Fibroblast of pulmonary artery (primary cell): ENCODE measurements around the gene RSRC1.

Source experiments
- DNase-seq: peaks from one replicate; pipeline ENCODE4 v3.0.0-alpha.2; 2010; ENCODE audit warnings: low read depth
- H3K4me3 ChIP-seq: replicated peaks from 2 replicates; pipeline ENCODE4 v1.5.1; 2011; ENCODE audit warnings: low read depth, mild to moderate bottlenecking, control low read depth, low read length, moderate library complexity
- TF ChIP-seq, protein P1 (sequence below): IDR thresholded peaks from 2 replicates; pipeline ENCODE4 v1.5.1; 2011; ENCODE audit warnings: mild to moderate bottlenecking, control low read depth, low read length, inconsistent platforms; ENCODE audit errors: missing control alignments

Gene RSRC1

DNA sequence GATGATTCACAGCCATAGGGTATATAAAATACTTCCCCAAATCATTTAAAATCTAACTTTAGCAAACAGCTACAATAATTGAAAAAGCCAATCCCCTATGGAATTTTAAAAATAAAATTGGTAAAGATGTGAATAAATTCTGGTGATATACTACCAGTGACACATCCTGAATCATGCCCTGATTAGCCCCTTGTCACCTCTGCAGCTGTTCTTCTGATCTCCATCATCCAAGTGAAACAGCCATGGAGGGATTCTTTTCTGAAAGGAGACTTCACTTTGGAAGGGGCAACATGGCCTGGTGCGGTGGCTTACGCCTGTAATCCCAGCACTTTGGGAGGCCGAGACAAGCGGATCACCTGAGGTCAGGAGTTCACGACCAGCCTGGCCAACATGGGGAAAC is 345.5 kb downstream of the RSRC1 start:
- TF ChIP-seq, protein P1, sequence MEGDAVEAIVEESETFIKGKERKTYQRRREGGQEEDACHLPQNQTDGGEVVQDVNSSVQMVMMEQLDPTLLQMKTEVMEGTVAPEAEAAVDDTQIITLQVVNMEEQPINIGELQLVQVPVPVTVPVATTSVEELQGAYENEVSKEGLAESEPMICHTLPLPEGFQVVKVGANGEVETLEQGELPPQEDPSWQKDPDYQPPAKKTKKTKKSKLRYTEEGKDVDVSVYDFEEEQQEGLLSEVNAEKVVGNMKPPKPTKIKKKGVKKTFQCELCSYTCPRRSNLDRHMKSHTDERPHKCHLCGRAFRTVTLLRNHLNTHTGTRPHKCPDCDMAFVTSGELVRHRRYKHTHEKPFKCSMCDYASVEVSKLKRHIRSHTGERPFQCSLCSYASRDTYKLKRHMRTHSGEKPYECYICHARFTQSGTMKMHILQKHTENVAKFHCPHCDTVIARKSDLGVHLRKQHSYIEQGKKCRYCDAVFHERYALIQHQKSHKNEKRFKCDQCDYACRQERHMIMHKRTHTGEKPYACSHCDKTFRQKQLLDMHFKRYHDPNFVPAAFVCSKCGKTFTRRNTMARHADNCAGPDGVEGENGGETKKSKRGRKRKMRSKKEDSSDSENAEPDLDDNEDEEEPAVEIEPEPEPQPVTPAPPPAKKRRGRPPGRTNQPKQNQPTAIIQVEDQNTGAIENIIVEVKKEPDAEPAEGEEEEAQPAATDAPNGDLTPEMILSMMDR: no peak
- H3K4me3 ChIP-seq: no peak overlapping the region
- no peak for DNase-seq

DNA sequence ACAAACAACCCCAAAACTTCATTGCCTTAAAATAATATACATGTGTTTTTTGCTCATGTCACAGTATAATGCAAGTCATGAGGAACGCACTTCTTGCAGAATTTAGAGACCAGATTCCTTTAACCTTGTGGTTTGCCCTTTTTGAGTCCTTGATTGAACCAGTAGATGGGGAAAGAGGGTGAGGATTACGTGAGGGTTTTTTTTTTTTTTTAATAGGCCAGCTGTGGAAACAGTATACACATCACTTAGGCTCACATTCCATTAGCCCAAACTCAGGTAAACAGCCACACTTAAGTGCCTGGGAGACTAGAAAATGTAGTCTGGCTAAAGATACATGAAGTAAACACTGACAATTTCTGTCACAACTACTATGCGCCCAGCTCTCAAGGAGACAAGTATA is 346.2 kb downstream of the RSRC1 start:
- no peak for DNase-seq
- TF ChIP-seq, protein P1: no peak
- H3K4me3 ChIP-seq: no peak overlapping the region

DNA sequence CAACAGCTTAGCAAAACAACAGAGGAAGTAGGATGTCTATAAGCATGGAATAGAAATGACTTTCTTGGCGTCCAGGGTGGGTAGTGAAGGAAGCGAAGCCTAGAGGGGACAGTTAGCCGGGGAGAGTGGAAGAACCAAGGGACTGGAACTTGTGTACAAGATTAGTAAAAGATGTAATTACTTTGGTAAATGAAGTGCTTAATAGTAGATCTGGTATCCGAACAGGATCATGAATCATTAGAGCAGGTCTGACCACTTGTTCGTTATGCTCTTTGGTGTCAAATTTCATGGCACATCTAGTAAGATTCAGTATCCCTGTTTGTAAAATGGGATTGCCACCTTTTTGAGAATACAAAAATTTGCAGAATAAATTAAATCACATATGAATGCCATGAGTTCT is 348.6 kb downstream of the RSRC1 start:
- no peak for DNase-seq
- no peak overlapping the region for H3K4me3 ChIP-seq
- TF ChIP-seq, protein P1: no peak

DNA sequence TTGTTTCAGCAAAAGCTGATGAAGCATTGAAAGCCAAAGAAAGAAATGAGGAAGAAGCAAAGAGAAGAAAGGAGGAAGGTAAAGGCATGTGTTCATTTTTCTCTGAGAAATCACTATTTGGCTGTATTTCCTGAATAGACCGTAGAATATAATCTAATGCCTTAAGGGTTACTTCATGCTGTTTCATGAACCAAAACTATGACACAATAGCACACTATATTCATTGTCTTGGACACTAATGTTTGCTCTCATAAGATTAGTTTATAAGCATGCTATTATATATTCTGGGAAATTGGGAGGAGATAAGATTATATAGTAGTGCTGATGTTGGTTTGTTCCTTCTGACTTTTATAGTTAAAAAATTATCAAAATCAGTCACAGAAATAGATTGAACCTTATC is 351.0 kb downstream of the RSRC1 start:
- H3K4me3 ChIP-seq: no peak overlapping the region
- peak; percentile 60 for DNase-seq
- TF ChIP-seq, protein P1: no peak

DNA sequence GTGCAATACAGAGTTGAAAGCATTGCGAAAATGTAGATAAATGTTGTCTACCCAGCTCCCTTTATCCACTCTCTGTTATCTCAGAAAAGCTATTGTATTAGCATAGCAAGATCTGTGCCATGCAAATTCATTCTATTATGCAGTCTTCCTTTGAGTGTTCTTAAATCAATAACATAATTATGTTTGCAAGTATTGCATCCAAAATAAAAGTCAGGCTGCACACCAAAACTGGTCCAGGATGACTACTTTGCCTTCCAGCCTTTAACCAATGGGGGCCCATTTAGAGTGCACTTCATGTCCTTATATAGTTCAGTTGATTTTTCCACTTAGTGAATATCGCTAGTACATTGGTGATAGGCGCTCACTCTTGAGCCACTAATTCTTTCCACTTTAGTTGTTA is 353.7 kb downstream of the RSRC1 start:
- TF ChIP-seq, protein P1: no peak
- no peak for DNase-seq
- no peak overlapping the region for H3K4me3 ChIP-seq

DNA sequence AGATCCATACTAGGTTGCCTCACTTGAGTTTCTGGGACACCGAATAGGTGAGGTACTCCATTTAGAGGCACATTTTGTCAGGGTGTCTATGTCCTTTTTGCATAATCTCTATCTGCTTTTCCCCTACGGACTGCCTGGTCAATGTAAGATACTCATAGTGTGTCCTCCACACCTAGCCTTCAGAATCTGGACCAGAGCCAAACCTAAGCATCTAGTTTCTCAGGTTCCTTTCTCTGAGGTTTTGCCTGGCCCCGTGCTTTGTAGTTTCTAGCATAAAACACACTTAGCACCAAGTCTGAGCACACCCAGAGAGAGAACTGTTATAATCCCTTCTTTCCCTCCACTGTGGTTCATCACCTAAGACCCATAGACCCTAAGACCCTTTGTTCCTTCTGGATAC is 355.2 kb downstream of the RSRC1 start:
- TF ChIP-seq, protein P1: no peak
- no peak for DNase-seq
- H3K4me3 ChIP-seq: no peak overlapping the region

DNA sequence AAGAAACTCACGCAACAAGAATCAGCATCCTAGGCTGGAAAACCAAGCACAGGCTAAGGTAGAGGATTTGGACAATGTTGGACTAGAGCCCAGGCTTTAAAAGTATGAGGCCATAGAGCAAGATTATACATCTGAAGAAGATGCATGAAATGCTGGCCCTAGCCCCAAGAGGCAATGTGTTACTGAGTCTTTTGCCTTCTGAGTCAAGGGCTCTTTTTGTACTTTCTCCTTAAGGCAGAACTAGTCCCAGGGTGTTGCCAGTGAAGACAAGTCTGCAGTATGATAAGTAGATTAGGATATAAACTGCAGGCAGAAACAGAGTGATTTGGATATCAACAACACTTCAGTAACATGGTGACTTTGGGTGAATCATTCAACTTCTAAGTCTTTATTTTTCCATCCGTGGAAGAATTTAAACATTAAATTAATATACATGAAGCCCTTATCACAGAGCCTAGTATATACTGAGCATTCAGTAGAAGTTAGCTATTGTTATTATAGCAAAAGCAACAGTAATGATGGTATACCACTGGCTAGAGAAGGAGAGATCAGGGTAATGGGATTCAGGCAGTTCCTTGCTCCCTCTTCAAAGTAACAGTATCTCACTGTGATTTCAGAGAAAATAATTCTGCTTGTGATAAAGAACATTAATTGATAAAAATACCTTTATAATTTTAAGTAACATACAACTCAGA is 361.2 kb downstream of the RSRC1 start:
- TF ChIP-seq, protein P1: no peak
- peak; percentile 58 for DNase-seq
- no peak overlapping the region for H3K4me3 ChIP-seq
